SK-N-SH (cell line): ENCODE results near the gene S100Z. TPM values are rescaled to one million over a fixed set of nuclear protein-coding genes. Genes with fewer than 3 reads are reported as not detected.

Experiments used
- CTCF ChIA-PET: fragments of 300-600, 350-600 bp; formaldehyde crosslinking; extraction: SDS; loops from one replicate; lab custom pipeline; 2021; lab: Yijun Ruan, JAX
- POLR2A ChIA-PET: fragments of 350-600 bp; sonication (Branson Sonifier 250); formaldehyde crosslinking; extraction: SDS; loops from one replicate; lab custom pipeline; 2020; ENCODE audit warnings: antibody characterized with exemption, inconsistent platforms; lab: Yijun Ruan, JAX
- DNase-seq: peaks from one replicate; pipeline ENCODE4 v3.0.0; 2012
- H2AFZ ChIP-seq: fragments of 200-600 bp; sonication (generic); 2 replicates; pipeline ENCODE4 v1.8.1; 2016; ENCODE audit warnings: antibody characterized with exemption, mild to moderate bottlenecking, low read depth
- H3F3A ChIP-seq: fragments of 200-600 bp; sonication (generic); replicated peaks from 2 replicates; pipeline ENCODE3; 2016; ENCODE audit warnings: antibody characterized with exemption, mild to moderate bottlenecking; ENCODE audit not compliant: insufficient read depth
- H3K27ac ChIP-seq, 2 experiments: fragments of 200-500 bp in 1 of 2; fragments of 200-600 bp in 1 of 2; sonication (Bioruptor generic) in 1 of 2; sonication (generic), shearing (Covaris generic) in 1 of 2; 2 replicates each; pipeline versions ENCODE4 v1.5.1 to v1.6.1; 2014 to 2016; ENCODE audit warnings: low read depth in 2 of 2, inconsistent platforms in 1 of 2, low read length in 1 of 2, mild to moderate bottlenecking in 1 of 2, mixed read lengths in 1 of 2
- H3K27me3 ChIP-seq: fragments of 200-600 bp; sonication (generic), shearing (Covaris generic); 2 replicates; pipeline ENCODE4 v1.6.1; 2016; ENCODE audit warnings: mixed run types; ENCODE audit not compliant: insufficient read depth
- H3K36me3 ChIP-seq, 2 experiments: fragments of 200-500 bp in 1 of 2; fragments of 200-600 bp in 1 of 2; sonication (Bioruptor generic) in 1 of 2; sonication (generic) in 1 of 2; replicated peaks in 1 of 2; 2 replicates each; pipeline versions ENCODE3 to v1.5.1; 2014 to 2016; ENCODE audit warnings: low read length in 1 of 2, mild to moderate bottlenecking in 1 of 2; ENCODE audit not compliant: insufficient read depth in 2 of 2, control insufficient read depth in 1 of 2
- H3K4me1 ChIP-seq, 2 experiments: fragments of 200-500 bp in 1 of 2; fragments of 200-600 bp in 1 of 2; sonication (Bioruptor generic) in 1 of 2; sonication (generic), shearing (Covaris generic) in 1 of 2; 2 replicates each; pipeline versions ENCODE4 v1.5.1 to v1.6.1; 2014 to 2016; ENCODE audit warnings: low read depth in 1 of 2, low read length in 1 of 2, mixed run types in 1 of 2; ENCODE audit not compliant: insufficient read depth in 2 of 2, control insufficient read depth in 1 of 2
- H3K4me2 ChIP-seq: fragments of 200-600 bp; sonication (generic), shearing (Covaris generic); 2 replicates; pipeline ENCODE4 v1.6.1; 2017; ENCODE audit warnings: mixed run types
- H3K4me3 ChIP-seq, 2 experiments: fragments of 200-500 bp in 1 of 2; fragments of 200-600 bp in 1 of 2; sonication (Bioruptor generic) in 1 of 2; sonication (generic), shearing (Covaris generic) in 1 of 2; 2 replicates each; pipeline versions ENCODE4 v1.5.1 to v1.8.1; 2014 to 2016; ENCODE audit warnings: low read depth in 2 of 2, inconsistent platforms in 1 of 2, low read length in 1 of 2, mild to moderate bottlenecking in 1 of 2, mixed read lengths in 1 of 2, moderate library complexity in 1 of 2
- H3K79me2 ChIP-seq: fragments of 200-600 bp; sonication (generic); 2 replicates; pipeline ENCODE4 v1.8.1; 2017; ENCODE audit warnings: mild to moderate bottlenecking; ENCODE audit not compliant: insufficient read depth
- H3K9ac ChIP-seq: fragments of 200-600 bp; sonication (generic); 2 replicates; pipeline ENCODE4 v1.6.1; 2017; ENCODE audit warnings: mixed run types
- H3K9me2 ChIP-seq: fragments of 200-600 bp; sonication (generic); 2 replicates; pipeline ENCODE4 v1.6.1; 2017; ENCODE audit warnings: mixed run types
- H3K9me3 ChIP-seq: fragments of 200-600 bp; sonication (generic); 2 replicates; pipeline ENCODE4 v1.6.1; 2017; ENCODE audit warnings: mixed run types, mild to moderate bottlenecking, moderate library complexity
- H4K20me1 ChIP-seq: fragments of 200-600 bp; sonication (generic); 2 replicates; pipeline ENCODE4 v1.6.1; 2017; ENCODE audit warnings: mild to moderate bottlenecking, mixed run types; ENCODE audit not compliant: insufficient read depth
- CTCF ChIP-seq: fragments of 200-600 bp; sonication (generic); IDR thresholded peaks from 2 replicates; pipeline ENCODE4 v1.6.1; 2017; ENCODE audit warnings: antibody characterized with exemption, mild to moderate bottlenecking, moderate library complexity
- EP300 ChIP-seq, 2 experiments: IDR thresholded peaks; 2 replicates each; pipeline versions ENCODE4 v1.4.0 to v1.6.1; 2012; ENCODE audit warnings: borderline replicate concordance in 1 of 2, low read depth in 1 of 2, low read length in 1 of 2
- EZH2phosphoT487 ChIP-seq: fragments of 200-600 bp; sonication (generic); IDR thresholded peaks from 2 replicates; pipeline ENCODE4 v1.6.1; 2017; ENCODE audit warnings: low read depth, mixed run types, mild to moderate bottlenecking, antibody characterized with exemption, moderate library complexity, borderline replicate concordance
- GATA2 ChIP-seq: sonication (generic); formaldehyde crosslinking; IDR thresholded peaks from 2 replicates; pipeline ENCODE4 v1.5.0; 2020; ENCODE audit warnings: mild to moderate bottlenecking, missing genetic modification reagents
- IRF3 ChIP-seq: fragments of 150-350 bp; IDR thresholded peaks from 2 replicates; pipeline ENCODE4 v1.6.1; 2016; ENCODE audit warnings: mild to moderate bottlenecking, low read depth, low read length
- RAD21 ChIP-seq: IDR thresholded peaks from 2 replicates; pipeline ENCODE4 v1.6.1; 2012; ENCODE audit warnings: mild to moderate bottlenecking, low read length
- SMC3 ChIP-seq: IDR thresholded peaks from 2 replicates; pipeline ENCODE4 v1.6.1; 2012; ENCODE audit warnings: low read depth, low read length, improper control_type of control experiment
- WGBS: methylation state at CpG from one replicate; pipeline ENCODE4 v1.1.6; 2017; ENCODE audit warnings: low lambda C conversion rate; 5-methylcytosine and 5-hydroxymethylcytosine counted together
- polyA plus RNA-seq, 3 experiments: library from polyadenylated mRNA; depleted of rRNA; stranded (reverse); fragments of >200 nt; gene quantifications; 2 replicates each; pipeline ENCODE4 v1.2.3, GENCODE V29; 2012

Gene S100Z
- polyA plus RNA-seq, 1 of the 3 experiments (the other 2 are of a cell fraction): not detected

- Histone ChIP-seq H4K20me1 (no peaks in the 10 kb centered on the region), H3F3A (no peaks in the 10 kb centered on the region), H3K27ac (no peak overlapping the region), H3K79me2 (no peaks in the 10 kb centered on the region), H3K4me1 (no peaks in the 10 kb centered on the region)
- no peak for DNase-seq
- TF ChIP-seq IRF3 (no peak), GATA2 (CRISPR knock-in tag) (no peak)
- TF ChIP-seq, all 33 proteins: peak for 0
- no peaks in the 10 kb centered on the region for H3K27me3 ChIP-seq
- H2AFZ ChIP-seq: peak overlapping the region; percentile 11; the same call in 1 of the 2 replicates
- H3K4me3 ChIP-seq: no peak overlapping the region
- POLR2A ChIA-PET: no interaction called here
- no peak overlapping the region for H3K4me2 ChIP-seq
- CTCF ChIA-PET: interaction anchor here (0.8 to 5.9 kb wide), 13 partner anchors 9 to 570 kb away, joined by 3 to 62 read pairs (median 5); no protein-coding TSS in a partner anchor
- no peaks in the 10 kb centered on the region for H3K9me2 ChIP-seq
- WGBS: 81% methylated on average over 4 of the region's 4 CpGs
- H3K9me3 ChIP-seq: no peaks in the 10 kb centered on the region
- H3K9ac ChIP-seq: no peak overlapping the region
- H3K36me3 ChIP-seq: no peaks in the 10 kb centered on the region
These were observed 17.2 kb downstream of the S100Z start for GRCh38 chr5:76867038-76867437.

- H4K20me1 ChIP-seq: no peaks in the 10 kb centered on the region
- no peaks in the 10 kb centered on the region for H3K27me3 ChIP-seq
- no peak overlapping the region for H3K9ac ChIP-seq
- H3F3A ChIP-seq: no peaks in the 10 kb centered on the region
- H3K4me1 ChIP-seq: no peaks in the 10 kb centered on the region
- H3K9me3 ChIP-seq: no peaks in the 10 kb centered on the region
- ChIA-PET POLR2A (no interaction called here), CTCF (interaction anchor here (0.6 to 5.9 kb wide), 27 partner anchors 10 to 624 kb away, joined by 3 to 62 read pairs (median 4); partner anchors contain the start of gene WDR41)
- no peaks in the 10 kb centered on the region for H3K9me2 ChIP-seq
- no peaks in the 10 kb centered on the region for H3K36me3 ChIP-seq
- H3K79me2 ChIP-seq: no peaks in the 10 kb centered on the region
- TF ChIP-seq EP300 (IDR thresholded peaks at IDR 0.05; ENCODE audit: borderline replicate concordance in 1 of 2, low read depth in 1 of 2, low read length in 1 of 2) (no peak), CTCF (peak; percentile 91), RAD21 (peak; percentile 95), SMC3 (peak; percentile 81), EZH2phosphoT487 (no peak)
- TF ChIP-seq, all 33 proteins: peak for 3
- peak overlapping the region; percentile 17; the same call in 1 of the 2 replicates for H2AFZ ChIP-seq
- no peak overlapping the region for H3K27ac ChIP-seq
- peak; percentile 74 for DNase-seq
- WGBS: 53% methylated on average over 8 of the region's 8 CpGs
- no peak overlapping the region for H3K4me2 ChIP-seq
- H3K4me3 ChIP-seq: no peak overlapping the region
These were observed 18.2 kb downstream of the S100Z start for GRCh38 chr5:76867827-76868693.
